GM20431 (cell line): ENCODE data around the gene IGSF6.
"Not testable (repeated sequence)": the region's sequence is repeated elsewhere in the genome, so short reads cannot be mapped to it uniquely, and the experiment has no call there.

Source experiments
- in situ Hi-C: fragments of 300-500 bp; cut with MseI, MboI; formaldehyde crosslinking; loops from one replicate; pipeline ENCODE4 v1.15.0; 2020; ENCODE audit warnings: low sequenced_read_pairs; ENCODE audit not compliant: unreplicated experiment

Gene IGSF6

DNA sequence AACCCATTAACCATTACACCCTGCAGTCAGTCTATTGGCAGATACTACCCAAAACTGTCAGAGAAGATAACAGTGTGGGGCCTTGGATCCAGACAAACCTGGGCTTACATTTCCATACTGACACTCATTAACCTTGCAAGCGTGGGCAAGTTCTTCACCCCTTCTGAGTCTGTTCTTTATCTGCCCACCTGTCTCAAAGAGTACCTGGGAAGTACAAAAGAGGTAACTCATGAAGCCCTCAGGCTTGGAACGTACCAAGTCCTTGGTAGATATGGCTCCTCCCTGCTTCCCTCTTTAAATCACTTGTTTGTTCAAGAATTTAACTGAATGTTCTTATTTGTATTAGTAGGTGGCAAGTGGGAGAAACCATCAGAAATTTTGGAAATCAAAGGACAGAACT is 2.5 kb upstream of the IGSF6 start:
- in situ Hi-C loops, result loop anchor here (10.0 kb wide), 1 partner anchor 60 kb away; no protein-coding TSS in a partner anchor

DNA sequence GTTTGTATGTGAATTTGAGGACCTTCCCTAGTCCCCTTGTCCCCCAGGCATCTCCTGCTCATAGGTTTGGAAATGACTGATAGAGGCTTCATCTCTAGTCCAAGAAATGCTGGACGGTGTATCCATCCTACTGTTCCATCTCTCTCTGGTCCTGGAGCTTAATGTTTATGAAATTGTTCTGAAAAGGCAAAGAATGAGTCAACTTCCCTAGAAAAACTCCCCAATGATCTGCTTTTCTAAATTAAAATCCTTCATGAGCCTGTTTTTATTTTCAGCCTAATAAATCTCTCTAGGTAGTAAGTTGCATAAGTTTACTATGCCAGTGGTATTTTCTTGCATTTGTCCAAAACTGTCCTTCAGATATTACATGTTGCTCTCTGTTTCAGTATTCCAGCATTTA is 2.1 kb upstream of the IGSF6 start:
- in situ Hi-C loops, result loop anchor here (10.0 kb wide), 1 partner anchor 60 kb away; no protein-coding TSS in a partner anchor

DNA sequence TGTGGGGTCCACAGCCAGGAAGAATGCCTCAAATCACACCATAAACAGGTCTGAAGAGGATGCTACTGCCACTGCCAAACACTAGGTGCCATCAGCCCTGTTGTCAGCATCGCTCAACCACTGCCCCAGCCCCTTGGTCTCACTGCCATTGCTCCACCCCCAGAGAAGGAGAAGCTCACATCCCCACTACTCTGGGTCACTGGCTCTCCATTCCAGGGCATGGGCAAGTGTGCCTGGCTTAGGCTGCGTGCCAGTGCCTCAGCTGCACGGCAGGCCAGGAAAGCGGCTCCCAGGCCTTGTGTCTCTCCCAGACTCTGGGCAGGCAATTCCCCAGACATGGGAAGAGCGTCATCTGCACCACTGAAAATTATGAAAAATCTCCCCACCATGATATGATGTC is 1.2 kb upstream of the IGSF6 start:
- in situ Hi-C loops, result loop anchor here (10.0 kb wide), 1 partner anchor 61 kb away; no protein-coding TSS in a partner anchor

GRCh38 chr16:21651515-21651914 is 893 bp downstream of the IGSF6 start:
- in situ Hi-C loops, result loop anchor here (10.0 kb wide), 1 partner anchor 63 kb away; no protein-coding TSS in a partner anchor

- in situ Hi-C loops, result loop anchor here (10.0 kb wide), 1 partner anchor 64 kb away; no protein-coding TSS in a partner anchor
Observed at GRCh38 chr16:21650521-21650920, 1.9 kb downstream of the IGSF6 start.

DNA sequence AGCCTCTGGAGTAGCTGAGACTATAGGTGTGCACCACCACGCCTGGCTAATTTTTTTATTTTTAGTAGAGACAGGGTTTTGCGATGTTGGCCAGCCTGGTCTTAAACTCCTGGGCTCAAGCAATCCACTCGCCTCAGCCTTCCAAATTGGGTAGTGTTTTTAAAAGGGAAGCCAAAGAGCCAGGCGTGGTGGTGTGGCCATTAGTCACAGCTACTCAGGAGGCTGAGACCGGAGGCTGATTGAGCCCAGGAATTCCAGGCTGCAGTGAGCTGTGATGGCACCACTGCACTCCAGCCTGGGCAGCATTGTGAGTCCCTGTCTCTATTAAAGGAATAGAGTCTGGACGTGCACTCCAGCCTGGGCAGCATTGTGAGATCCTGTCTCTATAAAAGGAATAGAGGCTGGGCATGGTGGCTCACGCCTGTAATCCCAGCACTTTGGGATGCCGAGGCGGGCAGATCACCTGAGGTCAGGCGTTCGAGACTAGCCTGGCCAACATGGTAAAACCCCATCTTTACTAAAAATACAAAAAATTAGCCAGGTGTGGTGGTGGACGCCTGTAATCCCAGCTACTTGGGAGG is 2.5 kb downstream of the IGSF6 start:
- in situ Hi-C loops, result loop anchor here (10.0 kb wide), 1 partner anchor 65 kb away; no protein-coding TSS in a partner anchor

- in situ Hi-C loops, result no loop called here
Observed at GRCh38 chr16:21647562-21648164, 4.7 kb downstream of the IGSF6 start.

- in situ Hi-C loops, result no loop called here
Observed at GRCh38 chr16:21646721-21647561, 5.5 kb downstream of the IGSF6 start.

- in situ Hi-C loops, result no loop called here
Observed at GRCh38 chr16:21646091-21646490, 6.3 kb downstream of the IGSF6 start.

DNA sequence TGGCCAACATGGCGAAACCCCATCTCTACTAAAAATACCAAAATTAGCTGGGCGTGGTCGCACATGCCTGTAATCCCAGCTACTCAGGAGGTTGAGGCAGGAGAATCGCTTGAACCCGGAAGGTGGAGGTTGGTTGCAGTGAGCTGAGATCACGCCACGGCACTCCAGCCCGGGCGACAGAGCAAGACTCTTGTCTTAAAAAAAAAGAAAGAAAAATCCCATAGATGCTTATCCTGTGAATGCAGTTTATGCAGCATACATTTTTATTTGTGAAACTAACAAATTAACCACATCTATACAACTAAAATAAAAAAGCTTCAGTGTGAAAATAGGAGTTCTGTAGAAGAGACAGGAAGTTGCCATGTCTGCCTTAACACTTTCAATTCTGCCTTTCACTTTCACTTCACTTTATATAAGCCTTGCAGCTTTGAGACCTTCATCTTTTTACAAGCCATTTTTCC is 7.1 kb downstream of the IGSF6 start:
- in situ Hi-C loops, result no loop called here

GRCh38 chr16:21644674-21645073 is 7.7 kb downstream of the IGSF6 start:
- in situ Hi-C loops, result no loop called here

DNA sequence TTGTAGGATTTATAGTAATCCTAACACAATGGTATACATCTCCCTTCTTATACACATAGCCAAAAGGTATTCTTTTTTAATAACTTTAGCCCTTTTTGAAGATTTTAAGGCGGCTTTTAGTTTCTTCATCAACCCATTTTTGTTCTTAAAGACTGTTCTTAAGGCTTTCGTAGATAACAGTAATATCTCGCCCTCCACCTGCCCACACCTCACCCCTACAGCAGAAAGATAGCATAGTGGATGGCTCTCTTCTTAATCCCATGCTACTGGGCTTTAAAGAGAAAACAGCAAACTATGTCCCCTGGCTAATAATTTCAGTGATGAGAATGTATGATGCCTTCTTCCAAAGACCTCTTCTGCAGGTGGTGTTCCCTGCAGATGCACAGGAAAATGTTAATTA is 8.6 kb downstream of the IGSF6 start:
- in situ Hi-C loops, result no loop called here

DNA sequence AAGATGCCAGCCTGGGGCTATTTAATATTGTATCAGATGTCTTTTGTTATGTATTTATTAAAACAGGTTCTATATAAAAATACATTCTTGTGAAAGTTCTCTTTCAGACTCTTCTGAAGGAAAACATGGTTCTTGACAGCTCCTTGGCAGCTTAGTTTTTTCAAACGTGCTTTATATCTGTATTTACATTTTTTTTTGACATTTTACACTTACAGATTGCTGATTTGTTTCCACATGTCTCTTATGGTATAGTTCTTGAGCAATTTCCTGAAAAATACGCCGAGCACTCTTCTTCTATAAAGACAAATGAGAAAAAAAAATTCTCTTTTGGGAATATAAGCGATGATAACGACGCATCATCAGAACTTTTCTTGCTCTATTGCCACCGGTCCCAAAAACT is 9.5 kb downstream of the IGSF6 start:
- in situ Hi-C loops, result no loop called here

DNA sequence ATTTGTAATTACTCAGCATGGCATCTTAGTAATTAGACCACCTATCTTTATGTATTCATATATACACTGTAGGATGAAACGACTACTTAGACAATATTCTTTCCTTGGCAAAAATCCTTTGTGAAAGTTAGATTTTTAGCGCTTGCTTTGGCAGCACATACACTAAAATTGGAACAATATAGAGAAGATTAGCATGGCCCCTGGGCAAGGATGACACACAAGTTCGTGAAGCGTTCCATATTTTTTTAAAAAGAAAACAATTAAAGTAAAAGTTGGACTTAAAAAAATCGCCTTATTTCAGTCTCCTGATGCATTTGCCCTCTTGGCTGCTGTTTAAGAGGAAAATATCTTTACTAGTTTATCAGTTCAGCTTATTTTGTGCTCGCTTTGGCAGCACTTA is 10.5 kb downstream of the IGSF6 start:
- in situ Hi-C loops, result no loop called here

DNA sequence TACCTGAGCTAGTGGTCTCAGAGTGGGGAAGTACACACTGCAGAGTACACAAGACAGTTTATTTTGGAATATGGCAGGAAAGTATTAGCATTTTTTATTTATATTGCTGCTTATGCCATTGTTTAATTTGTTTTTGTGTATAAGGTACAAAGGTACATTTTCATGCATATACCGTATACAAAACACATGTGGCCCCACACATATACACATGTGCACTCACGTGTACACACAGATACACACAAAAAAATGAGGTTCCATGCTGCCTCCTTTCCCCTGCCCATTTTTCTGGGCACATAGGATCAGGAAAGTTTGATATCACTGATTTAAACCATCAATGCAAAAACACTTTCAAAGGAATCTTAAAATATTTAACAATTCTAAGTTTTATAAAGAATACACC is 12.9 kb downstream of the IGSF6 start:
- in situ Hi-C loops, result no loop called here

- in situ Hi-C loops, result no loop called here
Observed at GRCh38 chr16:21638573-21638975, 13.8 kb downstream of the IGSF6 start.

GRCh38 chr16:21637032-21637968 is 15.1 kb downstream of the IGSF6 start:
- in situ Hi-C loops, result no loop called here

DNA sequence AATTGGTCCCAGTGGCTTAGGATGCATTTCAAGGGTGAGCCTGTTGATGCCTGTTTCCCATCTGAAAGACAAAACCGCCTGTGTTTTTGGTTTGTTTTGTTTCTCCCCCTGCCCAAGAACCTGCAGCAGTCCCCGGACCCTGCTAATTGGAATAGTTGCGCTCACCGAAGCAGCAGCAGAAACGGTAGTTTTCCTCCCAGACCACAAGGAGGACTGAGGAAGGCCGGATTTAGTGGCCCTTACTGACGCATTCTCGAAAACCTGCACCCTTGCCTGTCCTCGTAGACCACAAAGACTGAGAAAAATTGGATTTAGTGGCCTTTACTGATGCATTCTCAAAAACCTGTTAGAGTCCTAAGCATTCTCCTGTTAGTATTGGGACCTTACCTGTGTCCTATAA is 16.7 kb downstream of the IGSF6 start:
- in situ Hi-C loops, result not testable (repeated sequence)

- in situ Hi-C loops, result no loop called here
Observed at GRCh38 chr16:21634216-21634615, 18.2 kb downstream of the IGSF6 start.
